ENCODE results near the gene CENPU.

DNA sequence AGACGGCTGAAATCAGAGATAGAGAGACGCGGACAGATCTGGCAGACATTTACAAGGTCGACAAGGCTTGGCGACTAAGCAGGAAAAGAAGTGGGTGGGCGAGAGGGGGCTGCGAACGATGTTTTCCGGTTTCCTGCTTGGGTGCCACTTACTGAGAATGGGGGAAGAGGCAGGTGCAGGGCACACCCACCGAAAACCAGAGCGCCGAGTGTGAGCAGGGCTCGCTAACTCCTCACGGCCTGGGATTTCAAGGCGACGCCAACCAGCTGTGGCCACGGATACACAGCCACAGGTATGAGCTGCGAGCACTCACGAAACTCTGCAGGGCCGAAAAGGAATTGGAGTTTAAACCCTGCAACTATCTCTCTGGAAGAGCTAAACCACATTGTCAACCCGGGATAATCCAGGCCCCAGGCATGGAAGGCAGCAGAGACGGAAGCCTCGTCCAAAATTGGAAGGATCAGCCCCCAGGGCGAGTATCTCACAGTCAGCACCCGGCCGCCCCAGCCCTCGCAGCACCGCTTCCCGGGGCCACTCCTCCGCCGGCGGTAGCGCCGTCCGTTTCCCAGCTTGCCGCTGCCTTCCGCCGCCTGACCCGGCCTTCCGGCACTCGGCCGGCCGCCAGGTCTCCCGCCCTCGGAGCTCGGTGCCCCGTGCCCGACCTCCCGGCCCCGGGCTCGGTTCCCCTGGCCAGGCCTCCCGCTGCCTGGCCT, 85.4 kb downstream of the CENPU start:
- TF ChIP-seq, protein P1, sequence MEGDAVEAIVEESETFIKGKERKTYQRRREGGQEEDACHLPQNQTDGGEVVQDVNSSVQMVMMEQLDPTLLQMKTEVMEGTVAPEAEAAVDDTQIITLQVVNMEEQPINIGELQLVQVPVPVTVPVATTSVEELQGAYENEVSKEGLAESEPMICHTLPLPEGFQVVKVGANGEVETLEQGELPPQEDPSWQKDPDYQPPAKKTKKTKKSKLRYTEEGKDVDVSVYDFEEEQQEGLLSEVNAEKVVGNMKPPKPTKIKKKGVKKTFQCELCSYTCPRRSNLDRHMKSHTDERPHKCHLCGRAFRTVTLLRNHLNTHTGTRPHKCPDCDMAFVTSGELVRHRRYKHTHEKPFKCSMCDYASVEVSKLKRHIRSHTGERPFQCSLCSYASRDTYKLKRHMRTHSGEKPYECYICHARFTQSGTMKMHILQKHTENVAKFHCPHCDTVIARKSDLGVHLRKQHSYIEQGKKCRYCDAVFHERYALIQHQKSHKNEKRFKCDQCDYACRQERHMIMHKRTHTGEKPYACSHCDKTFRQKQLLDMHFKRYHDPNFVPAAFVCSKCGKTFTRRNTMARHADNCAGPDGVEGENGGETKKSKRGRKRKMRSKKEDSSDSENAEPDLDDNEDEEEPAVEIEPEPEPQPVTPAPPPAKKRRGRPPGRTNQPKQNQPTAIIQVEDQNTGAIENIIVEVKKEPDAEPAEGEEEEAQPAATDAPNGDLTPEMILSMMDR (IDR thresholded peaks at IDR 0.05) = no peak
- TF ChIP-seq EP300 (IDR thresholded peaks at IDR 0.05; ENCODE audit: low read depth) = no peak

All from transverse colon (tissue), 3 donors.